H1 (cell line): Measurements from ENCODE around the gene KCTD10. TPM values are rescaled to one million over a fixed set of nuclear protein-coding genes. Genes with fewer than 3 reads are reported as not detected.

Experiments used
- polyA plus RNA-seq, 7 experiments: library from polyadenylated mRNA; depleted of rRNA in 3 of 7; stranded (reverse) in 5 of 7; unstranded in 2 of 7; fragments of >200 nt in 5 of 7; fragments of 200-250 nt in 2 of 7; gene quantifications; 1 replicate in 5 of 7; 2 replicates in 1 of 7; 4 replicates in 1 of 7; pipeline versions ENCODE4 v1.2.1 to v1.2.3, GENCODE V29; 2011 to 2013; ENCODE audit warnings: missing spikeins in 2 of 7, mixed read lengths in 2 of 7
- total RNA-seq: library from RNA; stranded (reverse); fragmentation: NEBNext Ultra II Directional; extraction: Animal tissue kit (Norgen Biotek cat#: 25700); gene quantifications from 2 replicates; pipeline ENCODE4 v1.2.1, GENCODE V29; 2021

The KCTD10 gene
- total and polyA plus RNA-seq, 2 of the 8 experiments (the other 6 are each of a cell fraction or from before 2014, with no cell fraction given): 45.3 to 52.4 TPM

Other genes starting within 250 kb of the KCTD10 start
- gene FOXN4, start 168.0 kb downstream of the KCTD10 start, total RNA-seq: 0.26 and 0.57 TPM in 2 replicates
- 0.29 and 0.78 TPM in 2 replicates for gene FOXN4, start 168.0 kb downstream of the KCTD10 start, polyA plus RNA-seq (2011; rRNA removed)
- gene MYO1H, start 129.4 kb downstream of the KCTD10 start, total RNA-seq: not detected in 2 replicates
- gene MYO1H, start 129.4 kb downstream of the KCTD10 start, polyA plus RNA-seq (2011; rRNA removed): 0.03 and 0.05 TPM in 2 replicates
- 21.1 and 21.8 TPM in 2 replicates for gene UBE3B, start 334 bp upstream of the KCTD10 start, total RNA-seq
- 14.0 and 17.1 TPM in 2 replicates for gene UBE3B, start 334 bp upstream of the KCTD10 start, polyA plus RNA-seq (2011; rRNA removed)
- 17.1 and 18.5 TPM in 2 replicates for gene MMAB, start 96.2 kb upstream of the KCTD10 start, total RNA-seq
- gene MMAB, start 96.2 kb upstream of the KCTD10 start, polyA plus RNA-seq (2011; rRNA removed): 12.9 and 14.5 TPM in 2 replicates
- gene MVK, start 96.5 kb upstream of the KCTD10 start, total RNA-seq: 15.7 and 17.0 TPM in 2 replicates
- 20.9 and 21.5 TPM in 2 replicates for gene MVK, start 96.5 kb upstream of the KCTD10 start, polyA plus RNA-seq (2011; rRNA removed)
- 1.1 and 1.5 TPM in 2 replicates for gene FAM222A, start 236.5 kb upstream of the KCTD10 start, total RNA-seq
- 0.94 and 1.6 TPM in 2 replicates for gene FAM222A, start 236.5 kb upstream of the KCTD10 start, polyA plus RNA-seq (2011; rRNA removed)